HG03135 (cell line): Measurements from ENCODE around the gene SLC7A9.

Experiments
- ATAC-seq: cut with Tn5 transposase; IDR thresholded peaks from one replicate; pipeline ENCODE4 v1.9.1; 2021; ENCODE audit warnings: mild to moderate bottlenecking, moderate library complexity; ENCODE audit not compliant: unreplicated experiment

The SLC7A9 gene

GRCh38 chr19:32869369-32869965 lies at the start of gene SLC7A9:
Gene SLC7A9 (minus strand): TSS chr19:32869767. CDS start chr19:32868534, 1,233 bp downstream.
- ATAC-seq = no peak

- ATAC-seq = no peak
Observed at GRCh38 chr19:32919365-32919764, 49.8 kb upstream of the SLC7A9 start.

GRCh38 chr19:32917616-32917996 lies 48.0 kb upstream of the SLC7A9 start:
- ATAC-seq = no peak

- no peak for ATAC-seq
Observed at GRCh38 chr19:32916969-32917615, 47.5 kb upstream of the SLC7A9 start.

GRCh38 chr19:32914879-32915660 lies 45.5 kb upstream of the SLC7A9 start:
- ATAC-seq = no peak

GRCh38 chr19:32911467-32911866 lies 41.9 kb upstream of the SLC7A9 start:
- ATAC-seq = no peak

- ATAC-seq = no peak
Observed at GRCh38 chr19:32910874-32911273, 41.3 kb upstream of the SLC7A9 start.

- no peak for ATAC-seq
Observed at GRCh38 chr19:32910094-32910493, 40.5 kb upstream of the SLC7A9 start.

GRCh38 chr19:32909257-32909656 lies 39.7 kb upstream of the SLC7A9 start:
- ATAC-seq = no peak

GRCh38 chr19:32908641-32909190 lies 39.1 kb upstream of the SLC7A9 start:
- ATAC-seq = no peak

- ATAC-seq = no peak
Observed at GRCh38 chr19:32902448-32902847, 32.9 kb upstream of the SLC7A9 start.

GRCh38 chr19:32901504-32902161 lies 32.1 kb upstream of the SLC7A9 start:
- ATAC-seq = no peak

GRCh38 chr19:32896516-32897214 lies 27.1 kb upstream of the SLC7A9 start:
- no peak for ATAC-seq

- peak; percentile 75 for ATAC-seq
Observed at GRCh38 chr19:32895384-32895783, 25.8 kb upstream of the SLC7A9 start.

GRCh38 chr19:32891609-32892008 lies 22.0 kb upstream of the SLC7A9 start:
- ATAC-seq = no peak

GRCh38 chr19:32890841-32891240 lies 21.3 kb upstream of the SLC7A9 start:
- ATAC-seq = no peak

GRCh38 chr19:32890326-32890725 lies 20.8 kb upstream of the SLC7A9 start:
- ATAC-seq = no peak

GRCh38 chr19:32889137-32889934 lies 19.8 kb upstream of the SLC7A9 start:
- ATAC-seq = no peak

- no peak for ATAC-seq
Observed at GRCh38 chr19:32887572-32888215, 18.1 kb upstream of the SLC7A9 start.
